ENCODE results near the gene MACROD2.

The MACROD2 gene

DNA sequence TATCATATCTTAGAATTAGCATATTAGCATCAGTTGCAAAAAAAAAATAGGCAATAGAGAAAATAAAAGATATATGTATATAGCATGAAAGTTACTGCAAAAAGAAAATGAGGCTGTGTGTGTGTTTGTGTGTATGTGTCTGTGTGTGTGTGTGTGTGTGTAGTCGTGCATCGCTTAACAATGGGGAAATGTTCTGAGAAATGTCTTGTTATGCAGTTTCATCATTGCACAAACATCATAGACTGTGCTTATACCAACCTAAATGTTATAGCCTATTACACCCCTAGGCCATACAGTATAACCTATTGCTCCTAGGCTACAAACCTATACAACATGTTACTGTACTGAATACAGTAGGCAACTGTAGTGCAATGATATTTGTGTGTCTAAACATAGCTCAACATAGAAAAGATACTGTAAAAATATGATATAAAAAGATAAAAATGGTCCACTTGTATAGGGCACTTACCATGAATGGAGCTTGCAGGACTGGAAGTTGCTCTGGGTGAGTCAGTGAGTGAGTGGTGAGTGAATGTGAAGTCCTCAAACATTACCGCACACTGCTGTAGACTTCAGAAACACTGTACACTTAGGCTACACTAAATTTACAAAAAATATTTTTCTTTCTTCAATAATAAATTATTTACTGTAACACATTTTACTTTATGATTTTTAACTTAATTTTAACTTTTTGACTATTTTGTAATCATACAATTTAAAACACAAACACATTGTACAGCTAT is 1772.9 kb downstream of the MACROD2 start:
- TF ChIP-seq SIN3A (IDR thresholded peaks at IDR 0.05; ENCODE audit: borderline replicate concordance, insufficient read depth, low read length) (no peak), FOXP2 (optimal IDR thresholded peaks at IDR 0.05; ENCODE audit: borderline replicate concordance, extremely low read depth, extremely low read length, insufficient read depth) (no peak)

DNA sequence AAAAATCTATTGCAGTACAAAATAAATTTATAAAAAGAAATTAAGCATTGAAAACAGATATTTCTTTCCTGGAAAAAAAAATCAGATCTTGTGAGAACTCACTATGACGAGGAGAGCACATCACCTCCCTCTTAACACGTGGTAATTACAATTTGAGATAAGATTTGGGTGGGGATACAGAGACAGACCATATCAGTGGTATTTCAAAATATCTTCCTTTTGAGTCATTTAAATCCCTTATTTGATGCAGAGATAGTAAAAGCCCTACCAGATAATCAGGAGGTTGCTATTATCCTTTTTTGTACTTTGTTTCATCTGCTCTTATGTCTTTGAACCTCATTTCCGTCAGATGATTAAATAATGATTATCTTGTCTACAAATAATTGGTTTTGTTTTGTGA is 1777.5 kb downstream of the MACROD2 start:
- TF ChIP-seq SIN3A (IDR thresholded peaks at IDR 0.05; ENCODE audit: borderline replicate concordance, insufficient read depth, low read length) (no peak), POLR2AphosphoS5 (IDR thresholded peaks at IDR 0.05; ENCODE audit: low read depth, low read length) (no peak), TAF1 (IDR thresholded peaks at IDR 0.05; ENCODE audit: borderline replicate concordance, insufficient read depth, low read length) (no peak), FOXP2 (optimal IDR thresholded peaks at IDR 0.05; ENCODE audit: borderline replicate concordance, extremely low read depth, extremely low read length, insufficient read depth) (no peak)
- TF ChIP-seq, protein P1, sequence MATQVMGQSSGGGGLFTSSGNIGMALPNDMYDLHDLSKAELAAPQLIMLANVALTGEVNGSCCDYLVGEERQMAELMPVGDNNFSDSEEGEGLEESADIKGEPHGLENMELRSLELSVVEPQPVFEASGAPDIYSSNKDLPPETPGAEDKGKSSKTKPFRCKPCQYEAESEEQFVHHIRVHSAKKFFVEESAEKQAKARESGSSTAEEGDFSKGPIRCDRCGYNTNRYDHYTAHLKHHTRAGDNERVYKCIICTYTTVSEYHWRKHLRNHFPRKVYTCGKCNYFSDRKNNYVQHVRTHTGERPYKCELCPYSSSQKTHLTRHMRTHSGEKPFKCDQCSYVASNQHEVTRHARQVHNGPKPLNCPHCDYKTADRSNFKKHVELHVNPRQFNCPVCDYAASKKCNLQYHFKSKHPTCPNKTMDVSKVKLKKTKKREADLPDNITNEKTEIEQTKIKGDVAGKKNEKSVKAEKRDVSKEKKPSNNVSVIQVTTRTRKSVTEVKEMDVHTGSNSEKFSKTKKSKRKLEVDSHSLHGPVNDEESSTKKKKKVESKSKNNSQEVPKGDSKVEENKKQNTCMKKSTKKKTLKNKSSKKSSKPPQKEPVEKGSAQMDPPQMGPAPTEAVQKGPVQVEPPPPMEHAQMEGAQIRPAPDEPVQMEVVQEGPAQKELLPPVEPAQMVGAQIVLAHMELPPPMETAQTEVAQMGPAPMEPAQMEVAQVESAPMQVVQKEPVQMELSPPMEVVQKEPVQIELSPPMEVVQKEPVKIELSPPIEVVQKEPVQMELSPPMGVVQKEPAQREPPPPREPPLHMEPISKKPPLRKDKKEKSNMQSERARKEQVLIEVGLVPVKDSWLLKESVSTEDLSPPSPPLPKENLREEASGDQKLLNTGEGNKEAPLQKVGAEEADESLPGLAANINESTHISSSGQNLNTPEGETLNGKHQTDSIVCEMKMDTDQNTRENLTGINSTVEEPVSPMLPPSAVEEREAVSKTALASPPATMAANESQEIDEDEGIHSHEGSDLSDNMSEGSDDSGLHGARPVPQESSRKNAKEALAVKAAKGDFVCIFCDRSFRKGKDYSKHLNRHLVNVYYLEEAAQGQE (IDR thresholded peaks at IDR 0.05; ENCODE audit: insufficient read depth in 1 of 2, low read depth in 2 of 2, low read length in 2 of 2): no peak

DNA sequence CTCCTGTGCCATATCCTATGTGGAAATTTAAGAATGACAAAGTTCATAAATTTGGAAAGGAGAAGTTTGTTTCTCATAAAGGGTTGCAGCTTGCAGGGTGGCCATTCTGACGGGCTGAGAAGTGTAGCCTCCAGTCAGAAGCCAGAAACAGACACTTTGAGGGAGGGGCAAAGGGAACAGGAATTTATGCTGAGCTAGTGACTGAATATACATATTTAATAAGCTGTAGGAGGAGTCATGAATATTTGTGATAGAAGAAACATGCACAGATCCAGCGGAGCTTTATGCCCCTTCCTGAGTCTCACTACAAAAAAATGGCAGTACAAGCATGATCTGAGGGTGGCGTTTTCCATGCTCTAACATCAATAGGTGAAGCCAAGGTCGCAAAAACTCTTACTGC is 1779.6 kb downstream of the MACROD2 start:
- TF ChIP-seq FOXP2 (optimal IDR thresholded peaks at IDR 0.05; ENCODE audit: borderline replicate concordance, extremely low read depth, extremely low read length, insufficient read depth): no peak
- no peak for TF ChIP-seq POLR2AphosphoS5 (IDR thresholded peaks at IDR 0.05; ENCODE audit: low read depth, low read length)
- TF ChIP-seq, protein P1 (IDR thresholded peaks at IDR 0.05; ENCODE audit: insufficient read depth in 1 of 2, low read depth in 2 of 2, low read length in 2 of 2): no peak
- no peak for TF ChIP-seq SIN3A (IDR thresholded peaks at IDR 0.05; ENCODE audit: borderline replicate concordance, insufficient read depth, low read length)
- TF ChIP-seq TAF1 (IDR thresholded peaks at IDR 0.05; ENCODE audit: borderline replicate concordance, insufficient read depth, low read length): no peak

DNA sequence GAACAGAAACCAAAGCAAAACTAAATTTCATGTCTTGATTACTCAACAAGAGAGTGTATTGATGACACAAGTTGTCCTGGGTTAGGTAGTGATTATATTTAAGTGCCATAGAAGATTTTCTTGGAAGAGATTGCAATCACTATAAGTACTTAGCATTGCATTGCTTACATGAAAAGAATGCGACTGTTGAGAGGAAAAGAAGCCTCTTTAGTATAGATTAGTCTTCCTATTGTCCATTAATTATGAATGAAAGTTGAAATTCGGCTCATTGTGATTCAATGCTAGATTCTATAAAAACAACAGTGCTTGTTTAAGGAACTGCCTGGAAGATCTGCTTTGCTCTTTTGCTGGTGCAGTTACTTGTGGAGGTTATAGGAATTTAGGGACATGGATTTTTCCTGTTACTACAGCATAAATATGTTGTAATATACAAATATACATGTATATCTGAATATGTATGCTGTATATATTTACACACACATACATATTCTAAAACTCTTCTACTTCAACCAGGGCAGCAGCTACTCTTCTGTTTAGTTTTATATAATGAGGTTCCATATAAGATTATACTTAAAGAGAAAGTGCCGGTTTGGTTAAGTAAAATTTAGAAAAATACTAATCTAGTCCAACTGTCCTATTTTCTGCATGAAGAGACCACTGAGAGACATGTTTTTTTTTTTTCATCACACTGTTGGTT is 1781.6 kb downstream of the MACROD2 start:
- TF ChIP-seq TAF1 (IDR thresholded peaks at IDR 0.05; ENCODE audit: borderline replicate concordance, insufficient read depth, low read length): no peak
- TF ChIP-seq SIN3A (IDR thresholded peaks at IDR 0.05; ENCODE audit: borderline replicate concordance, insufficient read depth, low read length): no peak
- no peak for TF ChIP-seq POLR2AphosphoS5 (IDR thresholded peaks at IDR 0.05; ENCODE audit: low read depth, low read length)
- TF ChIP-seq, protein P1 (IDR thresholded peaks at IDR 0.05; ENCODE audit: insufficient read depth in 1 of 2, low read depth in 2 of 2, low read length in 2 of 2): no peak
- no peak for TF ChIP-seq FOXP2 (optimal IDR thresholded peaks at IDR 0.05; ENCODE audit: borderline replicate concordance, extremely low read depth, extremely low read length, insufficient read depth)

DNA sequence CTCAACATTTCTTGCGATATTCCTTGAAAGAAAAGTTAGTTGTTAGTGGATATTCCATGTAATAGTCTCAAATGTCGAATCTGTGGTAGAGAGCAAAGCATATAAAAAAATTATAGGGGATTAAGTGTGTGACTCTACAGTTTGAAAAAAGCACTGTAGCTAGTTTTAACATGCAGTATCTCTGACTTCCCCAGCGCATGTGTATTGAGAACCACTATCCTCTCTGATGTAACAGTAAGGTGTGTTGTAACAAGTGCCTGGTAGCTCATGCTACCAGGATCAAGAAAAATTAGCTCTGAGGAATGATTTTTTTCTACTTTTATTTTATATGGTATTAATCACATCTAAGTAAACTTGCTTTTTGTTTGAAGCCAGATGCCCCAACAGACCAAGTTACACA is 1788.7 kb downstream of the MACROD2 start:
- TF ChIP-seq TAF1 (IDR thresholded peaks at IDR 0.05; ENCODE audit: borderline replicate concordance, insufficient read depth, low read length): no peak
- no peak for TF ChIP-seq SIN3A (IDR thresholded peaks at IDR 0.05; ENCODE audit: borderline replicate concordance, insufficient read depth, low read length)
- no peak for TF ChIP-seq POLR2AphosphoS5 (IDR thresholded peaks at IDR 0.05; ENCODE audit: low read depth, low read length)
- TF ChIP-seq, protein P1 (IDR thresholded peaks at IDR 0.05; ENCODE audit: insufficient read depth in 1 of 2, low read depth in 2 of 2, low read length in 2 of 2): no peak
- TF ChIP-seq FOXP2 (optimal IDR thresholded peaks at IDR 0.05; ENCODE audit: borderline replicate concordance, extremely low read depth, extremely low read length, insufficient read depth): no peak
